ENCODE results near the gene MLEC.
A peak's percentile ranks its signal among the peaks of the same experiment; 100 is the strongest.
"Not testable (repeated sequence)": the region's sequence is repeated elsewhere in the genome, so short reads cannot be mapped to it uniquely, and the experiment has no call there.

MLEC gene

GRCh38 chr12:120724720-120725119 lies 37.8 kb downstream of the MLEC start:
- no peak for DNase-seq

GRCh38 chr12:120725151-120725658 lies 38.3 kb downstream of the MLEC start:
- no peak for DNase-seq

- peak; percentile 91 for DNase-seq
Observed at GRCh38 chr12:120725659-120726509, 38.9 kb downstream of the MLEC start, which contains the start of gene ACADS. Gene ACADS (plus strand): TSS chr12:120725826. CDS start chr12:120725886, 60 bp downstream.

- DNase-seq: no peak
Observed at GRCh38 chr12:120726510-120726793, 39.5 kb downstream of the MLEC start.

- no peak for DNase-seq
Observed at GRCh38 chr12:120726961-120727360, 40.0 kb downstream of the MLEC start.

DNA sequence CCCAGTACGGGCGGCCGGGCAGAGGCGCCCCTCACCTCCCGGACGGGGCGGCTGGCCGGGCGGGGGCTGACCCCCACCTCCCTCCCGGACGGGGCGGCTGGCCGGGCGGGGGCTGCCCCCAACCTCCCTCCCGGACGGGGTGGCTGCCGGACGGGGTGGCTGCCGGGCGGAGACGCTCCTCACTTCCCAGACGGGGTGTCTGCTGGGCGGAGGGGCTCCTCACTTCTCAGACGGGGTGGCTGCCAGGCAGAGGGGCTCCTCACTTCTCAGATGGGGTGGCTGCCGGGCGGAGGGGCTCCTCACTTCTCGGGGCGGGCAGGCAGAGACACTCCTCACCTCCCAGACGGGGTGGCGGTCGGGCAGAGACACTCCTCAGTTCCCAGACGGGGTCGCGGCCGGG lies 45.2 kb downstream of the MLEC start:
- DNase-seq: not testable (repeated sequence)

- no peak for DNase-seq
Observed at GRCh38 chr12:120733574-120733973, 46.6 kb downstream of the MLEC start.

- DNase-seq: no peak
Observed at GRCh38 chr12:120734210-120734609, 47.3 kb downstream of the MLEC start.

- no peak for DNase-seq
Observed at GRCh38 chr12:120735181-120735580, 48.2 kb downstream of the MLEC start.

GRCh38 chr12:120736404-120737331 lies 49.7 kb downstream of the MLEC start:
- DNase-seq: no peak

DNA sequence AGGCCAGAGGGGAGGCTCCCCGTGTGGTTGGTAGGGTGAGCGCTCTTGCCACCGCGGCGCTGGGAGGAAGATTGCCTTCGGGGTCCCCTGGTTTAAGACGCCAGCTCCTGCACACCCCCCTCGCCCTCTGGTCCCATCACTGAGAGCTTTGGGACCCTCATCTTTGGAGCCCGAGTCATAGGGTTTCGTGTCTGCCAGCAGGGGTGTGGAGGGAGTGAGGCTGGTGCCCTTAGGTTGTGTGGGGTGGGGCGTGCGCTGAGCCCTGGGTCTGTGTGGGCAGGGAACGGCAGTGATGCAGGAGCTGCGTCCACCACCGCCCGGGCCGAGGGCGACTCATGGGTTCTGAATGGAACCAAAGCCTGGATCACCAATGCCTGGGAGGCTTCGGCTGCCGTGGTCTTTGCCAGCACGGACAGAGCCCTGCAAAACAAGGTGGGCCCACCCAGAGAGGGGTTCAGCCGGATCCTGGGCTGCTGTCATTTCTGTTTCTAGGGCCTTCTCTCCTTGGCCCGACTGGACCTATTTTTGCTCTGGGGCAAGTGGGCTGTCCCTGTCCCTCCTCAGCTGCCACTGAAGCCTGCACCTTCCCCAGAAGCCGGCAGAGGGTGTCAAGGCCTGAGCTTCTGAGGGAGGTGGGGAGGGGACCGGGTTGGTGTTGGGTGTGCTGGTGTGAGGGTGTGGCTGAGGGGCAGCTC lies 50.8 kb downstream of the MLEC start:
- DNase-seq: no peak

DNA sequence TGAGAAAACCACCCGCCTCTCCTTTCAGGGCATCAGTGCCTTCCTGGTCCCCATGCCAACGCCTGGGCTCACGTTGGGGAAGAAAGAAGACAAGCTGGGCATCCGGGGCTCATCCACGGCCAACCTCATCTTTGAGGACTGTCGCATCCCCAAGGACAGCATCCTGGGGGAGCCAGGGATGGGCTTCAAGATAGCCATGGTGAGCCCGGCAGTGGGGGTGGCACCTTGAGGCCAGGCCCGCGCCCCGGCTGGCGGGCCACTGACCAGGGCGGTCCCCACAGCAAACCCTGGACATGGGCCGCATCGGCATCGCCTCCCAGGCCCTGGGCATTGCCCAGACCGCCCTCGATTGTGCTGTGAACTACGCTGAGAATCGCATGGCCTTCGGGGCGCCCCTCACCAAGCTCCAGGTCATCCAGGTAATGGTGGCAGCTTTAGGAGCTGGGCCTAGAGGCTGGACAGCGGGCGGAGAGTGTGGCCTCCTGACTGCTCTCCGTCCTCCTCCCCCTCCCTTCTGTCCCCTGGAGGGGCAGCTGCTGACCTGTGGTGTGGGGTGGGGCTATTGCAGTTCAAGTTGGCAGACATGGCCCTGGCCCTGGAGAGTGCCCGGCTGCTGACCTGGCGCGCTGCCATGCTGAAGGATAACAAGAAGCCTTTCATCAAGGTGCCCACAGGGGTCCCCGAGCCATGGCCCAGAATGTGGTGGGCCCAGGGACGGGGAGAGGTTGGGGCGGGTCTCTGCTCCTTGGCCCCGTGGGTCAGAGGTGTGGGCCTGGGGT lies 51.5 kb downstream of the MLEC start:
- no peak for DNase-seq

GRCh38 chr12:120739031-120739762 lies 52.2 kb downstream of the MLEC start:
- DNase-seq: no peak

DNA sequence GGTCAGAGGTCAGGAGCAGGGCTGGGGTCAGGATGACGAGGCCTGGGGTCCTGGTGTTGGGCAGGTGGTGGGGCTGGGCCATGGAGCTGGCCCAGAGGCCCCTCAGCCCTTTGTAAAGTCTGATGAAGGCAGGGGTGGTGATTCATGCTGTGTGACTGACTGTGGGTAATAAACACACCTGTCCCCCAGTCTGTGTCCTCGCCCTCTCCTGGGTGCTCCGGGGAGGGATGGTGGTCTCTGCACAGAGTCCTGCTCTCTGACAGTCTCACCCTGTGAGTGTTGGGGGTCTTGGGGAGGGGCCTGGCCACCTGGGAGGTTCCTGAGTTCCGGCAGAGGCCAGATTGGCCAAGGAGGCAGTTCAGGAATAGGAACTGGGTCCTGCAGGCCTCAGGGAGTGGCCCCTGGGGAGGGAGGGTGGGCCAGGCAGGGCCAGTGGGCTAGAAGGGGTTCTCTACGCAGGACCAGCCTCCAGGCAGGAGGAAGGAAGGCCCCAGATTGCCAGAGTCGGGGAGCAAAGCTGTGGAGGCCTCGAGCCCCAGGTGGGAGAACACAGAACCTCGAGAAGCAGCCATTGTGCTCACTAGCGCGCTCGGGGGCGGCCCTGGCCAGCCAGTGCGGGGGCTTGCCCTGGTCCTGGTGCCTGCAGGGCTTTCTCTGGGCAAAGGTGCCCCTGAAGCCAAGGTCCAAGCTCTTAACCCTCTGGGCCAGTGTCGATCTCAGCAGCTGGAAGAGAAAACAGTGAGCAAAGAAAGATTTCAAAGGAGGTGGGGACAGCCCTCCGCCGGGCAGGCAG lies 53.1 kb downstream of the MLEC start:
- no peak for DNase-seq

GRCh38 chr12:120740871-120741270 lies 53.9 kb downstream of the MLEC start:
- no peak for DNase-seq

GRCh38 chr12:120741476-120742421 lies 54.8 kb downstream of the MLEC start:
- DNase-seq: no peak

DNA sequence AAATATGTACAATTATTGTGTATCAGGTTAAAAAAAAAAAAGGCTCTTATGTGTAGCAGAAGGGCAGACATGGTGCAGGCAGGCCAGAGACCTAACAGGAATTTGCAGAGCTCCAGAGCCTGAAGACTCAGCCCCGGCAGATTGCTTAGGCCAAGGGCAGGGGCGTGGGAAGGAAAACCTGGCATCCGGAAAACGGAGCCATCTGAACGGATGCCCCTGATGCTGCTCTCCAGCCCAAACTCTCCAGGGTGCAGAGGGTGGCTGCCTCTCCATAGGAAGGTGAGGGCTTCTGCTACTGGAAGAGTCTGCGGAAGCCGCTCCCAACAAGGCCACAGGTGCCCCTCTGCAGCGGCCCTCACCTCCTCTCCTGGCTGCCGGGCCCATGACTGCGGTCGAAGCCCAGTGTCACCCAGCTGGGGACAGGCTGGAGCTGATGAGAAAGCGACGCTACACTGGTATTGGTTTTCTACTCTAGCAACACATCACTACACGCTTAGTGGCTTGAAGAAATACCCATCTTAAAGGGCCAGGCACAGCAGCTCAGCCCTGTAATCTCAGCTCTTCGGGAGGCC lies 58.1 kb downstream of the MLEC start:
- DNase-seq: no peak

GRCh38 chr12:120748242-120748641 lies 61.3 kb downstream of the MLEC start:
- DNase-seq: no peak

DNA sequence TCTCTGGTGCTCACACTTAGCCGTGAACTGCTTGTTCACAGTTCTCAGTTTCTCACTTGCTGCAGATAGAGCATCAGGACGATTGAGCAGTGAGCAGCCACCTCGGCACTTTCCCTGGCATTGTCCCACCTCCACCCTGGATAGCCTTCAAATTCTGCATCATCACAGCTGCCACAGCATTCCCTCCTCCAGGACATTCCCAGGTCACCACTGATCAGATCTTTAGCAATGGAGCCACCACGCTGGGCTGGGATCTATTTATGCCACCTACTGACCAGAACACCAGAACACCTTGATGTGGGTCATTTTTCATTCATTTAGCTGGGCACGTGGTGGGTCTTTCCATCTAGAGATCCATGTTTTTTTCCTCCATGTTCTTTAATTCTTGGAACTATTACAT lies 62.3 kb downstream of the MLEC start:
- DNase-seq: no peak
